ENCODE measurements around the gene KIF23. TPM values are rescaled to one million over a fixed set of nuclear protein-coding genes. Genes with fewer than 3 reads are reported as not detected.

Gene KIF23
- polyA plus RNA-seq, 3 donors: 0.35 to 1.5 (median 0.61) TPM

GRCh38 chr15:69392352-69392751, 21.8 kb upstream of the KIF23 start:
- WGBS, 3 donors: 60 to 78% (median 68%) methylated on average over 4 of the region's 4 CpGs
- H3K27ac ChIP-seq (ENCODE audit: low read depth, low read length): no peak overlapping the region

GRCh38 chr15:69393831-69394491, 20.2 kb upstream of the KIF23 start:
- H3K27ac ChIP-seq (ENCODE audit: low read depth, low read length): no peak overlapping the region
- 51 to 55% (median 53%) methylated on average over 11 of the region's 11 CpGs for WGBS, 3 donors

GRCh38 chr15:69394556-69395282, 19.4 kb upstream of the KIF23 start:
- H3K27ac ChIP-seq (ENCODE audit: low read depth, low read length): no peak overlapping the region
- 25 to 28% (median 28%) methylated on average over 36 of the region's 36 CpGs for WGBS, 3 donors

- no peak overlapping the region for H3K27ac ChIP-seq (ENCODE audit: low read depth, low read length)
- 88 to 92% (median 90%) methylated on average over 10 of the region's 10 CpGs for WGBS, 3 donors
Measured at GRCh38 chr15:69395460-69395859, 18.7 kb upstream of the KIF23 start.

GRCh38 chr15:69395991-69396390, 18.2 kb upstream of the KIF23 start:
- 79 to 94% (median 86%) methylated on average over 5 of the region's 5 CpGs for WGBS, 3 donors

GRCh38 chr15:69398491-69398891, 15.7 kb upstream of the KIF23 start:
- H3K27ac ChIP-seq (ENCODE audit: low read depth, low read length): no peak overlapping the region
- WGBS, 3 donors: 41 to 82% (median 43%) methylated on average over 7 of the region's 7 CpGs

More at GRCh38 chr15:69395991-69396390, 18.2 kb upstream of the KIF23 start:
- no peak overlapping the region for H3K27ac ChIP-seq (ENCODE audit: low read depth, low read length)

- H3K27ac ChIP-seq (ENCODE audit: low read depth, low read length): no peak overlapping the region
- WGBS, 3 donors: 82 to 96% (median 88%) methylated on average over 6 of the region's 6 CpGs
Measured at GRCh38 chr15:69400850-69401249, 13.3 kb upstream of the KIF23 start.

GRCh38 chr15:69402816-69403215, 11.3 kb upstream of the KIF23 start:
- WGBS, 3 donors: 87 to 92% (median 87%) methylated on average over 2 of the region's 2 CpGs
- H3K27ac ChIP-seq (ENCODE audit: low read depth, low read length): no peak overlapping the region

- WGBS, 3 donors: 47 to 87% (median 73%) methylated on average over 4 of the region's 4 CpGs
- H3K27ac ChIP-seq (ENCODE audit: low read depth, low read length): no peak overlapping the region
Measured at GRCh38 chr15:69403594-69403993, 10.6 kb upstream of the KIF23 start.

- no peak overlapping the region for H3K27ac ChIP-seq (ENCODE audit: low read depth, low read length)
- WGBS, 3 donors: 58 to 61% (median 59%) methylated on average over 3 of the region's 3 CpGs
Measured at GRCh38 chr15:69405110-69405509, 9.0 kb upstream of the KIF23 start.

- WGBS, 3 donors: 90 to 93% (median 91%) methylated on average over 3 of the region's 3 CpGs
- no peak overlapping the region for H3K27ac ChIP-seq (ENCODE audit: low read depth, low read length)
Measured at GRCh38 chr15:69407719-69408400, 6.3 kb upstream of the KIF23 start.

- 76 to 77% (median 77%) methylated on average over 3 of the region's 3 CpGs for WGBS, 3 donors
- H3K27ac ChIP-seq (ENCODE audit: low read depth, low read length): no peak overlapping the region
Measured at GRCh38 chr15:69408841-69409240, 5.3 kb upstream of the KIF23 start.

- WGBS, 3 donors: 58 to 74% (median 68%) methylated on average over 9 of the region's 9 CpGs
Measured at GRCh38 chr15:69410248-69410874, 3.8 kb upstream of the KIF23 start.

GRCh38 chr15:69412274-69412673, 1.9 kb upstream of the KIF23 start:
- no peak overlapping the region for H3K27ac ChIP-seq (ENCODE audit: low read depth, low read length)

More at GRCh38 chr15:69410248-69410874, 3.8 kb upstream of the KIF23 start:
- H3K27ac ChIP-seq (ENCODE audit: low read depth, low read length): no peak overlapping the region

GRCh38 chr15:69412701-69413100, 1.4 kb upstream of the KIF23 start:
- no peak overlapping the region for H3K27ac ChIP-seq (ENCODE audit: low read depth, low read length)
- WGBS, 3 donors: 63 to 95% (median 85%) methylated on average over 1 of the region's 1 CpG

GRCh38 chr15:69414701-69415167, 585 bp downstream of the KIF23 start:
- WGBS, 3 donors: 0 to 2% (median 1%) methylated on average over 24 to 29 of the region's 29 CpGs
- H3K27ac ChIP-seq (ENCODE audit: low read depth, low read length): no peak overlapping the region

- WGBS, 3 donors: 81 to 94% (median 83%) methylated on average over 3 of the region's 3 CpGs
- no peak overlapping the region for H3K27ac ChIP-seq (ENCODE audit: low read depth, low read length)
Measured at GRCh38 chr15:69415381-69415780, 1.2 kb downstream of the KIF23 start.

- H3K27ac ChIP-seq (ENCODE audit: low read depth, low read length): no peak overlapping the region
Measured at GRCh38 chr15:69417581-69417980, 3.4 kb downstream of the KIF23 start.

- no peak overlapping the region for H3K27ac ChIP-seq (ENCODE audit: low read depth, low read length)
Measured at GRCh38 chr15:69421498-69421897, 7.3 kb downstream of the KIF23 start.
